IMR-90 (cell line): ENCODE measurements around the gene ERH. TPM values are rescaled to one million over a fixed set of nuclear protein-coding genes. Genes with fewer than 3 reads are reported as not detected.

Experiments
- ATAC-seq: fragments of 200-7000 bp; cut with Tn5 transposase; 2 replicates; pipeline ENCODE4 v1.9.1; 2020; ENCODE audit warnings: low read depth, mild to moderate bottlenecking, moderate library complexity
- BruUV-seq: library from RNA; stranded (reverse); fragments of 400-500 nt; replicated peaks from 2 replicates; lab custom pipeline; 2021; lab: Mats Ljungman, UMichigan
- CTCF ChIA-PET: fragments of 300-600 bp; formaldehyde crosslinking; extraction: SDS; loops from one replicate; lab custom pipeline; 2021; ENCODE audit warnings: antibody characterized with exemption; lab: Yijun Ruan, JAX
- POLR2A ChIA-PET: fragments of 300-600 bp; sonication (Branson Sonifier 250); formaldehyde crosslinking; loops from one replicate; lab custom pipeline; 2022; ENCODE audit warnings: antibody characterized with exemption; ENCODE audit not compliant: unreplicated experiment; lab: Charles Lee
- DNase-seq: peaks from one replicate; pipeline ENCODE4 v3.0.0; 2013
- H2AFZ ChIP-seq: replicated peaks from 2 replicates; pipeline ENCODE3; 2013; ENCODE audit warnings: low read length, mild to moderate bottlenecking; ENCODE audit not compliant: poor library complexity
- H2AK5ac ChIP-seq: 2 replicates; pipeline ENCODE4 v1.6.1; 2013; ENCODE audit warnings: low read depth, low read length, inconsistent platforms
- H2AK9ac ChIP-seq: replicated peaks from 2 replicates; pipeline ENCODE3; 2013; ENCODE audit warnings: mild to moderate bottlenecking, low read depth, low read length, moderate library complexity; ENCODE audit not compliant: poor library complexity
- H2BK120ac ChIP-seq: 2 replicates; pipeline ENCODE4 v1.6.1; 2013; ENCODE audit warnings: low read depth, low read length, inconsistent platforms
- H2BK15ac ChIP-seq: 3 replicates; pipeline ENCODE4 v1.6.1; 2013; ENCODE audit warnings: low read depth, low read length, inconsistent platforms
- H2BK20ac ChIP-seq: 2 replicates; pipeline ENCODE4 v1.6.1; 2013; ENCODE audit warnings: low read depth, mild to moderate bottlenecking, inconsistent platforms, low read length, moderate library complexity
- H2BK5ac ChIP-seq: 2 replicates; pipeline ENCODE4 v1.6.1; 2013; ENCODE audit warnings: mild to moderate bottlenecking, low read depth, low read length, inconsistent platforms; ENCODE audit not compliant: poor library complexity, severe bottlenecking
- H3K14ac ChIP-seq: replicated peaks from 2 replicates; pipeline ENCODE4 v1.6.1; 2013; ENCODE audit warnings: low read depth, low read length, inconsistent platforms
- H3K18ac ChIP-seq: 2 replicates; pipeline ENCODE4 v1.6.1; 2013; ENCODE audit warnings: low read depth, low read length, control low read depth
- H3K23ac ChIP-seq: 2 replicates; pipeline ENCODE4 v1.6.1; 2013; ENCODE audit warnings: low read depth, low read length, inconsistent platforms
- H3K27ac ChIP-seq: 2 replicates; pipeline ENCODE4 v1.5.1; 2013; ENCODE audit warnings: mild to moderate bottlenecking, control low read depth, low read length; ENCODE audit not compliant: insufficient read depth
- H3K27me3 ChIP-seq: 2 replicates; pipeline ENCODE4 v1.6.1; 2013; ENCODE audit warnings: low read length; ENCODE audit not compliant: control insufficient read depth, insufficient read depth
- H3K36me3 ChIP-seq: 2 replicates; pipeline ENCODE4 v1.6.1; 2013; ENCODE audit warnings: low read length, mixed read lengths; ENCODE audit not compliant: control insufficient read depth, insufficient read depth
- H3K4ac ChIP-seq: 2 replicates; pipeline ENCODE4 v1.6.1; 2013; ENCODE audit warnings: low read depth, low read length, inconsistent platforms
- H3K4me1 ChIP-seq: 2 replicates; pipeline ENCODE4 v1.6.1; 2013; ENCODE audit warnings: low read length, mixed read lengths; ENCODE audit not compliant: control insufficient read depth, insufficient read depth
- H3K4me2 ChIP-seq: 2 replicates; pipeline ENCODE4 v1.6.1; 2013; ENCODE audit warnings: low read depth, mild to moderate bottlenecking, control low read depth, low read length, moderate library complexity
- H3K4me3 ChIP-seq: 2 replicates; pipeline ENCODE4 v1.5.1; 2013; ENCODE audit warnings: low read depth, mild to moderate bottlenecking, control low read depth, low read length, moderate library complexity; ENCODE audit not compliant: insufficient read depth
- H3K56ac ChIP-seq: 2 replicates; pipeline ENCODE4 v1.6.1; 2013; ENCODE audit warnings: low read length, inconsistent platforms; ENCODE audit not compliant: insufficient read depth; ENCODE audit errors: extremely low read depth
- H3K79me1 ChIP-seq, 2 experiments: 2 replicates each; pipeline ENCODE4 v1.6.1; 2013; ENCODE audit warnings: low read length in 2 of 2, inconsistent platforms in 1 of 2, low read depth in 1 of 2
- H3K9ac ChIP-seq: 2 replicates; pipeline ENCODE4 v1.6.1; 2013; ENCODE audit warnings: low read depth, low read length, control low read depth
- H3K9me1 ChIP-seq: 2 replicates; pipeline ENCODE4 v1.6.1; 2013; ENCODE audit warnings: low read length, inconsistent platforms; ENCODE audit not compliant: insufficient read depth
- H3K9me3 ChIP-seq: 2 replicates; pipeline ENCODE4 v1.6.1; 2013; ENCODE audit warnings: low read length; ENCODE audit not compliant: control insufficient read depth, insufficient read depth
- H4K20me1 ChIP-seq: 2 replicates; pipeline ENCODE4 v1.6.1; 2013; ENCODE audit warnings: low read length, inconsistent platforms; ENCODE audit not compliant: insufficient read depth
- H4K5ac ChIP-seq: 2 replicates; pipeline ENCODE4 v1.6.1; 2013; ENCODE audit warnings: mild to moderate bottlenecking, low read depth, low read length, control low read depth
- H4K8ac ChIP-seq, 2 experiments: 2 replicates each; pipeline ENCODE4 v1.6.1; 2013; ENCODE audit warnings: low read depth in 2 of 2, low read length in 2 of 2, control low read depth in 1 of 2, inconsistent platforms in 1 of 2
- H4K91ac ChIP-seq: 2 replicates; pipeline ENCODE4 v1.6.1; 2013; ENCODE audit warnings: low read depth, low read length, inconsistent platforms; ENCODE audit not compliant: insufficient read depth
- BHLHE40 ChIP-seq: fragments of 150-350 bp; IDR thresholded peaks from 2 replicates; pipeline ENCODE4 v1.6.1; 2016; ENCODE audit warnings: mild to moderate bottlenecking, low read depth, low read length
- CEBPB ChIP-seq: IDR thresholded peaks from 2 replicates; pipeline ENCODE4 v1.6.1; 2012; ENCODE audit warnings: low read depth, low read length, improper control_type of control experiment
- CHD1 ChIP-seq: IDR thresholded peaks from 2 replicates; pipeline ENCODE4 v1.6.1; 2012; ENCODE audit warnings: low read depth, low read length, improper control_type of control experiment
- FOS ChIP-seq: fragments of 150-350 bp; IDR thresholded peaks from 2 replicates; pipeline ENCODE4 v1.6.1; 2016; ENCODE audit warnings: low read depth, low read length
- MAFK ChIP-seq: IDR thresholded peaks from 2 replicates; pipeline ENCODE4 v1.6.1; 2012; ENCODE audit warnings: low read depth, low read length, improper control_type of control experiment
- MAZ ChIP-seq: IDR thresholded peaks from 2 replicates; pipeline ENCODE4 v1.6.1; 2012; ENCODE audit warnings: low read depth, mild to moderate bottlenecking, low read length, improper control_type of control experiment, moderate library complexity, borderline replicate concordance
- MXI1 ChIP-seq: IDR thresholded peaks from 2 replicates; pipeline ENCODE4 v1.6.1; 2012; ENCODE audit warnings: low read depth, mild to moderate bottlenecking, low read length, moderate library complexity, borderline replicate concordance
- POLR2A ChIP-seq: IDR thresholded peaks from 2 replicates; pipeline ENCODE4 v1.6.1; 2012; ENCODE audit warnings: mild to moderate bottlenecking, low read depth, low read length
- RAD21 ChIP-seq: IDR thresholded peaks from 2 replicates; pipeline ENCODE4 v1.6.1; 2012; ENCODE audit warnings: low read length, improper control_type of control experiment
- RCOR1 ChIP-seq: IDR thresholded peaks from 2 replicates; pipeline ENCODE4 v1.6.1; 2012; ENCODE audit warnings: mild to moderate bottlenecking, low read length, improper control_type of control experiment; ENCODE audit not compliant: insufficient replicate concordance
- RFX5 ChIP-seq: IDR thresholded peaks from 2 replicates; pipeline ENCODE4 v1.8.0; 2012; ENCODE audit warnings: low read depth, mild to moderate bottlenecking, low read length, moderate library complexity
- SMC3 ChIP-seq: fragments of 150-350 bp; IDR thresholded peaks from 2 replicates; pipeline ENCODE4 v1.6.1; 2016; ENCODE audit warnings: low read depth, mild to moderate bottlenecking, antibody characterized with exemption, low read length, moderate library complexity
- WGBS, 2 experiments: methylation state at CpG; one replicate each; pipeline versions ENCODE4 v1.1.5 to v1.1.7; 2013; ENCODE audit warnings: missing lambda C conversion rate in 2 of 2; ENCODE audit not compliant: insufficient read length in 1 of 2; ENCODE audit errors: extremely low coverage in 2 of 2; 5-methylcytosine and 5-hydroxymethylcytosine counted together
- dilution Hi-C: fragments of 300-500 bp; cut with HindIII; formaldehyde crosslinking; loops from one replicate; pipeline ENCODE4 v1.14.3; 2018; ENCODE audit warnings: low sequenced_read_pairs; ENCODE audit not compliant: unreplicated experiment
- in situ Hi-C: fragments of 300-500 bp; cut with MboI; formaldehyde crosslinking; loops from 3 replicates; pipeline ENCODE4 v1.14.3; 2019; ENCODE audit warnings: low sequenced_read_pairs, inconsistent platforms, mixed read lengths
- intact Hi-C: fragments of 100-400 bp; cut with micrococcal nuclease; formaldehyde crosslinking; loops from 2 replicates; pipeline ENCODE4 v1.10.0; 2022
- polyA plus RNA-seq, 3 experiments: library from polyadenylated mRNA; depleted of rRNA; stranded (reverse); fragments of >200 nt; gene quantifications; 2 replicates each; pipeline ENCODE4 v1.2.3, GENCODE V29; 2012; ENCODE audit warnings: low replicate concordance in 1 of 3
- total RNA-seq: library from RNA; depleted of rRNA; stranded (reverse); fragments of >200 nt; gene quantifications from 2 replicates; pipeline ENCODE4 v1.2.3, GENCODE V29; 2012
- TF ChIP-seq, protein P1 (sequence below): fragments of 150-350 bp; IDR thresholded peaks from 2 replicates; pipeline ENCODE4 v1.6.1; 2016; ENCODE audit warnings: low read depth, mild to moderate bottlenecking, low read length, moderate library complexity, borderline replicate concordance
- TF ChIP-seq, protein P2 (sequence below): fragments of 150-350 bp; IDR thresholded peaks from 2 replicates; pipeline ENCODE4 v1.6.1; 2017; ENCODE audit warnings: mild to moderate bottlenecking, antibody characterized with exemption, low read length, low read depth
- TF ChIP-seq, protein P3 (sequence below): conservative IDR thresholded peaks from 2 replicates; pipeline ENCODE4 v1.5.1; 2012; ENCODE audit warnings: mild to moderate bottlenecking, low read depth, low read length, improper control_type of control experiment

The ERH gene
- total and polyA plus RNA-seq, 2 of the 4 experiments (the other 2 are of a cell fraction): 64.2 to 150 TPM

GRCh38 chr14:69358966-69359365, 39.1 kb downstream of the ERH start:
- intact Hi-C loops: no loop called here
- BruUV-seq: no TSS peak

More at GRCh38 chr14:69358966-69359365, 39.1 kb downstream of the ERH start:
- POLR2A ChIA-PET: no interaction called here
- Histone ChIP-seq H3K79me1 (no peaks in the 10 kb centered on the region), H3K27me3 (peaks cover 4% of the 10 kb centered on the region), H4K5ac (no peak overlapping the region), H2AFZ (no peak overlapping the region), H3K23ac (no peak overlapping the region), H3K4me1 (peaks cover 7% of the 10 kb centered on the region), H3K14ac (no peak overlapping the region), H3K4me3 (no peak overlapping the region), H3K18ac (no peak overlapping the region), H3K9me3 (no peaks in the 10 kb centered on the region), H2BK15ac (no peak overlapping the region), H4K8ac (no peak overlapping the region), H3K4ac (no peak overlapping the region), H2AK9ac (peak overlapping the region; percentile 26), H2AK5ac (no peak overlapping the region), H3K4me2 (no peak overlapping the region), H4K91ac (no peak overlapping the region), H2BK120ac (no peak overlapping the region), H3K9me1 (no peaks in the 10 kb centered on the region), H4K20me1 (no peaks in the 10 kb centered on the region), H3K9ac (no peak overlapping the region), H3K36me3 (no peaks in the 10 kb centered on the region), H3K56ac (no peak overlapping the region), H2BK20ac (no peak overlapping the region), H3K27ac (no peak overlapping the region), H2BK5ac (no peak overlapping the region)
- CTCF ChIA-PET: no interaction called here
- in situ Hi-C loops (loop anchor here (5.0 kb wide), 1 partner anchor 107 kb away; no protein-coding TSS in a partner anchor), dilution Hi-C loops (no loop called here)
- DNase-seq: no peak
- no CpG with 5 or more reads among the region's 3 CpGs for WGBS, 2 experiments
- TF ChIP-seq RCOR1 (no peak), RFX5 (no peak), BHLHE40 (no peak), FOS (no peak), RAD21 (no peak), MXI1 (no peak), MAZ (no peak), MAFK (no peak), SMC3 (no peak), CEBPB (no peak), POLR2A (no peak), CHD1 (no peak)
- TF ChIP-seq, protein P1, sequence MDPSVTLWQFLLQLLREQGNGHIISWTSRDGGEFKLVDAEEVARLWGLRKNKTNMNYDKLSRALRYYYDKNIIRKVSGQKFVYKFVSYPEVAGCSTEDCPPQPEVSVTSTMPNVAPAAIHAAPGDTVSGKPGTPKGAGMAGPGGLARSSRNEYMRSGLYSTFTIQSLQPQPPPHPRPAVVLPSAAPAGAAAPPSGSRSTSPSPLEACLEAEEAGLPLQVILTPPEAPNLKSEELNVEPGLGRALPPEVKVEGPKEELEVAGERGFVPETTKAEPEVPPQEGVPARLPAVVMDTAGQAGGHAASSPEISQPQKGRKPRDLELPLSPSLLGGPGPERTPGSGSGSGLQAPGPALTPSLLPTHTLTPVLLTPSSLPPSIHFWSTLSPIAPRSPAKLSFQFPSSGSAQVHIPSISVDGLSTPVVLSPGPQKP: no peak
- TF ChIP-seq, protein P2, sequence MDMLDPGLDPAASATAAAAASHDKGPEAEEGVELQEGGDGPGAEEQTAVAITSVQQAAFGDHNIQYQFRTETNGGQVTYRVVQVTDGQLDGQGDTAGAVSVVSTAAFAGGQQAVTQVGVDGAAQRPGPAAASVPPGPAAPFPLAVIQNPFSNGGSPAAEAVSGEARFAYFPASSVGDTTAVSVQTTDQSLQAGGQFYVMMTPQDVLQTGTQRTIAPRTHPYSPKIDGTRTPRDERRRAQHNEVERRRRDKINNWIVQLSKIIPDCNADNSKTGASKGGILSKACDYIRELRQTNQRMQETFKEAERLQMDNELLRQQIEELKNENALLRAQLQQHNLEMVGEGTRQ: no peak
- TF ChIP-seq, protein P3, sequence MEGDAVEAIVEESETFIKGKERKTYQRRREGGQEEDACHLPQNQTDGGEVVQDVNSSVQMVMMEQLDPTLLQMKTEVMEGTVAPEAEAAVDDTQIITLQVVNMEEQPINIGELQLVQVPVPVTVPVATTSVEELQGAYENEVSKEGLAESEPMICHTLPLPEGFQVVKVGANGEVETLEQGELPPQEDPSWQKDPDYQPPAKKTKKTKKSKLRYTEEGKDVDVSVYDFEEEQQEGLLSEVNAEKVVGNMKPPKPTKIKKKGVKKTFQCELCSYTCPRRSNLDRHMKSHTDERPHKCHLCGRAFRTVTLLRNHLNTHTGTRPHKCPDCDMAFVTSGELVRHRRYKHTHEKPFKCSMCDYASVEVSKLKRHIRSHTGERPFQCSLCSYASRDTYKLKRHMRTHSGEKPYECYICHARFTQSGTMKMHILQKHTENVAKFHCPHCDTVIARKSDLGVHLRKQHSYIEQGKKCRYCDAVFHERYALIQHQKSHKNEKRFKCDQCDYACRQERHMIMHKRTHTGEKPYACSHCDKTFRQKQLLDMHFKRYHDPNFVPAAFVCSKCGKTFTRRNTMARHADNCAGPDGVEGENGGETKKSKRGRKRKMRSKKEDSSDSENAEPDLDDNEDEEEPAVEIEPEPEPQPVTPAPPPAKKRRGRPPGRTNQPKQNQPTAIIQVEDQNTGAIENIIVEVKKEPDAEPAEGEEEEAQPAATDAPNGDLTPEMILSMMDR: no peak
- no peak for ATAC-seq
